ENCODE results near the gene PDE6A. TPM values are rescaled to one million over a fixed set of nuclear protein-coding genes. Genes with fewer than 3 reads are reported as not detected.

The PDE6A gene
- total and polyA plus RNA-seq, 4 donors = 0.06 TPM; not detected in 3

DNA sequence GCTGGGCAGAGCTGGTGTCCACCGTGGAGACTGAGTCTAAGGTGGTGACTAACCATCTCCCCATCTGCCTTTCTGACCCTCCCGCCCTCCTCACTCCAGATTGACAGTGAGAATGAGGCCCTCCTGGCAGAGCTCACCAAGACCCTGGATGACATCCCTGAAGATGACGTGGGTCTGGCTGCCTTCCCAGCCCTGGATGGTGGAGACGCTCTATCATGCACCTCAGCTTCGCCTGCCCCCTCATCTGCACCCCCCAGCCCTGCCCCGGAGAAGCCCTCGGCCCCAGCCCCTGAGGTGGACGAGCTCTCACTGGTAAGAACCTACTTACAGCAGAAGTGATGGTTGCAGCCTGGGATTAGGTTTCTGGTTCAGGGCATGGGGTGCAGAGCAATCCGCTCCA is 118.0 kb downstream of the PDE6A start:
- no peaks in the 10 kb centered on the region for H3K9me3 ChIP-seq (ENCODE audit: control insufficient read depth in 4 of 4, low read length in 3 of 4)
- no peak overlapping the region for H3K4me3 ChIP-seq (ENCODE audit: low read depth in 1 of 3, low read length in 3 of 3)
- WGBS = 88% methylated on average over 9 of the region's 9 CpGs
- DNase-seq (ENCODE audit: low spot score) = no peak
- no peaks in the 10 kb centered on the region for H3K4me1 ChIP-seq (ENCODE audit: control insufficient read depth in 4 of 4, insufficient read depth in 4 of 4, low read length in 3 of 4)
- no peak overlapping the region for H3K27ac ChIP-seq (ENCODE audit: low read depth in 1 of 2, low read length in 2 of 2)
- TF ChIP-seq SP1 (IDR thresholded peaks at IDR 0.05) (no peak), RAD21 (IDR thresholded peaks at IDR 0.05) (no peak), HNF4G (IDR thresholded peaks at IDR 0.05) (no peak)
- TF ChIP-seq, protein P1, sequence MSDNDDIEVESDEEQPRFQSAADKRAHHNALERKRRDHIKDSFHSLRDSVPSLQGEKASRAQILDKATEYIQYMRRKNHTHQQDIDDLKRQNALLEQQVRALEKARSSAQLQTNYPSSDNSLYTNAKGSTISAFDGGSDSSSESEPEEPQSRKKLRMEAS (IDR thresholded peaks at IDR 0.05) = no peak
- peaks cover 1 to 21% (median 5%) of the 10 kb centered on the region in 4 donors for H3K36me3 ChIP-seq (ENCODE audit: control insufficient read depth in 4 of 4, insufficient read depth in 3 of 4, low read depth in 1 of 4, low read length in 3 of 4)
- H3K27me3 ChIP-seq (ENCODE audit: control insufficient read depth in 4 of 4, insufficient read depth in 4 of 4, low read length in 3 of 4) = no peaks in the 10 kb centered on the region
- H3K9ac ChIP-seq (ENCODE audit: low read depth in 1 of 2, low read length in 2 of 2) = no peak overlapping the region

DNA sequence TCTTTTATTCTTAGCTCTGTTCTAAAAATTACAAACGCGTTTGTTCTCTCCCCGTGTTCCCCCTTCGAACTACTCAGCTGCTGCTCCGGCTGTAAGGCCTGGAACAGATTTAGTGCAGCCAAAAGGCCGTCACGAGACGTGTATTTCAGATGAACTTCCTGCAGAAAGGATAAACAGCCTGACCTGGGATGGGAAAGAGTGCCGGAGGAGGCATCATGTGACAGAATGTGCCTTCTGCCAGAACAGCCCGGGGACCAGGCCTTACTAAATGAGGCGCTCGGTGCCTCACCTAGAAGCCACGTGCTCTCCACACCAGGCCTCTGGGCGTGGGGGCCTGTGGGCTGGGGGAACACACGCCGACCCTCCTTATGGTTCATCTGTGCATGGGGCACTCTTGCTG is 119.7 kb downstream of the PDE6A start:
- H3K36me3 ChIP-seq (ENCODE audit: control insufficient read depth in 4 of 4, insufficient read depth in 3 of 4, low read depth in 1 of 4, low read length in 3 of 4) = peaks cover 0 to 9% (median 4%) of the 10 kb centered on the region in 4 donors
- no peaks in the 10 kb centered on the region for H3K9me3 ChIP-seq (ENCODE audit: control insufficient read depth in 4 of 4, low read length in 3 of 4)
- 80% methylated on average over 16 of the region's 16 CpGs for WGBS
- H3K27me3 ChIP-seq (ENCODE audit: control insufficient read depth in 4 of 4, insufficient read depth in 4 of 4, low read length in 3 of 4) = no peaks in the 10 kb centered on the region
- DNase-seq (ENCODE audit: low spot score) = no peak
- no peaks in the 10 kb centered on the region for H3K4me1 ChIP-seq (ENCODE audit: control insufficient read depth in 4 of 4, insufficient read depth in 4 of 4, low read length in 3 of 4)
- H3K4me3 ChIP-seq (ENCODE audit: low read depth in 1 of 3, low read length in 3 of 3) = no peak overlapping the region
- H3K27ac ChIP-seq (ENCODE audit: low read depth in 1 of 2, low read length in 2 of 2) = no peak overlapping the region
- no peak overlapping the region for H3K9ac ChIP-seq (ENCODE audit: low read depth in 1 of 2, low read length in 2 of 2)
- TF ChIP-seq, protein P2, sequence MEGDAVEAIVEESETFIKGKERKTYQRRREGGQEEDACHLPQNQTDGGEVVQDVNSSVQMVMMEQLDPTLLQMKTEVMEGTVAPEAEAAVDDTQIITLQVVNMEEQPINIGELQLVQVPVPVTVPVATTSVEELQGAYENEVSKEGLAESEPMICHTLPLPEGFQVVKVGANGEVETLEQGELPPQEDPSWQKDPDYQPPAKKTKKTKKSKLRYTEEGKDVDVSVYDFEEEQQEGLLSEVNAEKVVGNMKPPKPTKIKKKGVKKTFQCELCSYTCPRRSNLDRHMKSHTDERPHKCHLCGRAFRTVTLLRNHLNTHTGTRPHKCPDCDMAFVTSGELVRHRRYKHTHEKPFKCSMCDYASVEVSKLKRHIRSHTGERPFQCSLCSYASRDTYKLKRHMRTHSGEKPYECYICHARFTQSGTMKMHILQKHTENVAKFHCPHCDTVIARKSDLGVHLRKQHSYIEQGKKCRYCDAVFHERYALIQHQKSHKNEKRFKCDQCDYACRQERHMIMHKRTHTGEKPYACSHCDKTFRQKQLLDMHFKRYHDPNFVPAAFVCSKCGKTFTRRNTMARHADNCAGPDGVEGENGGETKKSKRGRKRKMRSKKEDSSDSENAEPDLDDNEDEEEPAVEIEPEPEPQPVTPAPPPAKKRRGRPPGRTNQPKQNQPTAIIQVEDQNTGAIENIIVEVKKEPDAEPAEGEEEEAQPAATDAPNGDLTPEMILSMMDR (IDR thresholded peaks at IDR 0.05; ENCODE audit: low read depth, low read length, missing input control) = no peak
- TF ChIP-seq, protein P3, sequence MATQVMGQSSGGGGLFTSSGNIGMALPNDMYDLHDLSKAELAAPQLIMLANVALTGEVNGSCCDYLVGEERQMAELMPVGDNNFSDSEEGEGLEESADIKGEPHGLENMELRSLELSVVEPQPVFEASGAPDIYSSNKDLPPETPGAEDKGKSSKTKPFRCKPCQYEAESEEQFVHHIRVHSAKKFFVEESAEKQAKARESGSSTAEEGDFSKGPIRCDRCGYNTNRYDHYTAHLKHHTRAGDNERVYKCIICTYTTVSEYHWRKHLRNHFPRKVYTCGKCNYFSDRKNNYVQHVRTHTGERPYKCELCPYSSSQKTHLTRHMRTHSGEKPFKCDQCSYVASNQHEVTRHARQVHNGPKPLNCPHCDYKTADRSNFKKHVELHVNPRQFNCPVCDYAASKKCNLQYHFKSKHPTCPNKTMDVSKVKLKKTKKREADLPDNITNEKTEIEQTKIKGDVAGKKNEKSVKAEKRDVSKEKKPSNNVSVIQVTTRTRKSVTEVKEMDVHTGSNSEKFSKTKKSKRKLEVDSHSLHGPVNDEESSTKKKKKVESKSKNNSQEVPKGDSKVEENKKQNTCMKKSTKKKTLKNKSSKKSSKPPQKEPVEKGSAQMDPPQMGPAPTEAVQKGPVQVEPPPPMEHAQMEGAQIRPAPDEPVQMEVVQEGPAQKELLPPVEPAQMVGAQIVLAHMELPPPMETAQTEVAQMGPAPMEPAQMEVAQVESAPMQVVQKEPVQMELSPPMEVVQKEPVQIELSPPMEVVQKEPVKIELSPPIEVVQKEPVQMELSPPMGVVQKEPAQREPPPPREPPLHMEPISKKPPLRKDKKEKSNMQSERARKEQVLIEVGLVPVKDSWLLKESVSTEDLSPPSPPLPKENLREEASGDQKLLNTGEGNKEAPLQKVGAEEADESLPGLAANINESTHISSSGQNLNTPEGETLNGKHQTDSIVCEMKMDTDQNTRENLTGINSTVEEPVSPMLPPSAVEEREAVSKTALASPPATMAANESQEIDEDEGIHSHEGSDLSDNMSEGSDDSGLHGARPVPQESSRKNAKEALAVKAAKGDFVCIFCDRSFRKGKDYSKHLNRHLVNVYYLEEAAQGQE (IDR thresholded peaks at IDR 0.05) = no peak
- no peak for TF ChIP-seq HNF4A (conservative IDR thresholded peaks at IDR 0.05)
- TF ChIP-seq NR2F2 (IDR thresholded peaks at IDR 0.05) = peak; percentile 79
- peak; percentile 5 for TF ChIP-seq SP1 (IDR thresholded peaks at IDR 0.05)
- TF ChIP-seq, protein P4, sequence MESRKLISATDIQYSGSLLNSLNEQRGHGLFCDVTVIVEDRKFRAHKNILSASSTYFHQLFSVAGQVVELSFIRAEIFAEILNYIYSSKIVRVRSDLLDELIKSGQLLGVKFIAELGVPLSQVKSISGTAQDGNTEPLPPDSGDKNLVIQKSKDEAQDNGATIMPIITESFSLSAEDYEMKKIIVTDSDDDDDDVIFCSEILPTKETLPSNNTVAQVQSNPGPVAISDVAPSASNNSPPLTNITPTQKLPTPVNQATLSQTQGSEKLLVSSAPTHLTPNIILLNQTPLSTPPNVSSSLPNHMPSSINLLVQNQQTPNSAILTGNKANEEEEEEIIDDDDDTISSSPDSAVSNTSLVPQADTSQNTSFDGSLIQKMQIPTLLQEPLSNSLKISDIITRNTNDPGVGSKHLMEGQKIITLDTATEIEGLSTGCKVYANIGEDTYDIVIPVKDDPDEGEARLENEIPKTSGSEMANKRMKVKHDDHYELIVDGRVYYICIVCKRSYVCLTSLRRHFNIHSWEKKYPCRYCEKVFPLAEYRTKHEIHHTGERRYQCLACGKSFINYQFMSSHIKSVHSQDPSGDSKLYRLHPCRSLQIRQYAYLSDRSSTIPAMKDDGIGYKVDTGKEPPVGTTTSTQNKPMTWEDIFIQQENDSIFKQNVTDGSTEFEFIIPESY (IDR thresholded peaks at IDR 0.05) = no peak
- TF ChIP-seq RAD21 (IDR thresholded peaks at IDR 0.05) = no peak
- TF ChIP-seq, protein P1 (IDR thresholded peaks at IDR 0.05) = no peak
- TF ChIP-seq, protein P5, sequence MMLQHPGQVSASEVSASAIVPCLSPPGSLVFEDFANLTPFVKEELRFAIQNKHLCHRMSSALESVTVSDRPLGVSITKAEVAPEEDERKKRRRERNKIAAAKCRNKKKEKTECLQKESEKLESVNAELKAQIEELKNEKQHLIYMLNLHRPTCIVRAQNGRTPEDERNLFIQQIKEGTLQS (IDR thresholded peaks at IDR 0.05) = no peak
- no peak for TF ChIP-seq JUND (IDR thresholded peaks at IDR 0.05)
- no peak for TF ChIP-seq TAF1 (conservative IDR thresholded peaks at IDR 0.05)
- peak in 1 of 2 donors; percentile 39 for TF ChIP-seq RXRA (IDR thresholded peaks at IDR 0.05)
- no peak for TF ChIP-seq EGR1 (IDR thresholded peaks at IDR 0.05; ENCODE audit: low read depth in 2 of 2)
- TF ChIP-seq YY1 (IDR thresholded peaks at IDR 0.05) = no peak
- TF ChIP-seq GABPA (IDR thresholded peaks at IDR 0.05 in 1 of 2, conservative IDR thresholded peaks at IDR 0.05 in 1 of 2) = no peak

Data from liver (tissue), 9 donors.